ENCODE data around the gene CERS6. TPM values are rescaled to one million over a fixed set of nuclear protein-coding genes. Genes with fewer than 3 reads are reported as not detected.
A peak's percentile ranks its signal among the peaks of the same experiment; 100 is the strongest.
"Not testable (repeated sequence)": the region's sequence is repeated elsewhere in the genome, so short reads cannot be mapped to it uniquely, and the experiment has no call there.

CERS6 gene, protein sequence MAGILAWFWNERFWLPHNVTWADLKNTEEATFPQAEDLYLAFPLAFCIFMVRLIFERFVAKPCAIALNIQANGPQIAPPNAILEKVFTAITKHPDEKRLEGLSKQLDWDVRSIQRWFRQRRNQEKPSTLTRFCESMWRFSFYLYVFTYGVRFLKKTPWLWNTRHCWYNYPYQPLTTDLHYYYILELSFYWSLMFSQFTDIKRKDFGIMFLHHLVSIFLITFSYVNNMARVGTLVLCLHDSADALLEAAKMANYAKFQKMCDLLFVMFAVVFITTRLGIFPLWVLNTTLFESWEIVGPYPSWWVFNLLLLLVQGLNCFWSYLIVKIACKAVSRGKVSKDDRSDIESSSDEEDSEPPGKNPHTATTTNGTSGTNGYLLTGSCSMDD
- polyA plus RNA-seq (ENCODE audit: insufficient read length): 33.8 TPM

- DNase-seq: peak; percentile 95
Observed at GRCh38 chr2:168455645-168456520, at the start of gene CERS6. TSS of gene CERS6 (plus strand) at chr2:168456272. CDS start at chr2:168456449, 177 bp downstream.

DNA sequence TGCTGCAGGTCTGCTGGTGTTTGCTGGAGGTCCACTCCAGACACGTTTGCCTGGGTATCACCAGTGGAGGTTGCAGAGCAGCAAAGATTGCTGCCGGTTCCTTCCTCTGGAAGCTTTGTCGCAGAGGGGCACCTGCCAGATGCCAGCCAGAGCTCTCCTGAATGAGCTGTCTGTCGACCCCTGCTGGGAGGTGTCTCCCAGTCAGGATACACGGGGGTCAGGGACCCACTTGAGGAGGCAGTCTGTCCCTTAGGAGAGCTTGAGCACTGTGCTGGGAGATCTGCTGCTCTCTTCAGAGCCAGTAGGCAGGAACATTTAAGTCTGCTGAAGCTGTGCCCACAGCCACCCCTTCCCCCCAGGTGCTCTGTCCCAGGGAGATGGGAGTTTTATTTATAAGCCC is 43.8 kb upstream of the CERS6 start:
- DNase-seq: not testable (repeated sequence)

- DNase-seq: not testable (repeated sequence)
Observed at GRCh38 chr2:168413101-168413500, 43.0 kb upstream of the CERS6 start.

- no peak for DNase-seq
Observed at GRCh38 chr2:168416555-168416954, 39.5 kb upstream of the CERS6 start.

GRCh38 chr2:168422584-168422983 is 33.5 kb upstream of the CERS6 start:
- no peak for DNase-seq

- DNase-seq: no peak
Observed at GRCh38 chr2:168424112-168424951, 31.7 kb upstream of the CERS6 start.

- DNase-seq: no peak
Observed at GRCh38 chr2:168424971-168425370, 31.1 kb upstream of the CERS6 start.

DNA sequence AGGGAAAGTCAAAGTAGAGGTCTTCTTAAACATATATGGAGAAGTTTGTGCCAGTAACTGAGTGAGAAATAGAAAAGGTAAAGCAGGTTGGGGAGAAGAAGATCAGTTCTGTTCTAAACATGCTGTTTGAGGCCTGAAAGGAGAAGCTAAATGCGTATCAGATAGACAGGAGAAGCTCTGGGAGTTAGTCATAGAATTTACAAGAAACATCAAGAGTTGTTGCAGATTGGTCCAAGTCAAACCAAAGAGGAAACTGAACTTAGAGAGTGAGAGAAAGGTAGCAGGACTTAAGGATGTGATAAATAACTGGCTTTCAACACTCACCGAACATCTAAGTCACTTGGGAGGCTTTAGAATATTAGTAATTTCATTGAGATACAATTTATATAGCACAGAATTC is 29.2 kb upstream of the CERS6 start:
- DNase-seq: no peak

- no peak for DNase-seq
Observed at GRCh38 chr2:168427451-168427850, 28.6 kb upstream of the CERS6 start.

DNA sequence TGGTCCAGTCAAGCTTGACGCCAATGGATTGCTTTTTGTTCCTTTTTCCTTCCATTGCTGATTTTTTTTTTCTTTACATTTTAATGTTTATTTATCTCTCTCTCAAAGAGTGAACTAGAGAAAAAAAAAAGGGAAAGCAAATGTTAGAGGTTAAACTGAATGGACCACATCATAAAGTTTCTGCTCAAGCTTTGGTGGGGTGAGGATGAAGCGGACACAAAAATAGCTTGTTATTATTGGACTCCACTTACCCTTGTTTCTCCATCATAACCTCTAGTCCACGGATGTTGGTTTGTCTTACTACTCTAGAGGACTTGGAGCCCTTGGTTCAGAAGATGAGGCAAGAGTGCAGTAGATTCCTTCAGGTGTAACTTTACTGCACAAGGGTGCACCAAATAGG is 27.6 kb upstream of the CERS6 start:
- no peak for DNase-seq

DNA sequence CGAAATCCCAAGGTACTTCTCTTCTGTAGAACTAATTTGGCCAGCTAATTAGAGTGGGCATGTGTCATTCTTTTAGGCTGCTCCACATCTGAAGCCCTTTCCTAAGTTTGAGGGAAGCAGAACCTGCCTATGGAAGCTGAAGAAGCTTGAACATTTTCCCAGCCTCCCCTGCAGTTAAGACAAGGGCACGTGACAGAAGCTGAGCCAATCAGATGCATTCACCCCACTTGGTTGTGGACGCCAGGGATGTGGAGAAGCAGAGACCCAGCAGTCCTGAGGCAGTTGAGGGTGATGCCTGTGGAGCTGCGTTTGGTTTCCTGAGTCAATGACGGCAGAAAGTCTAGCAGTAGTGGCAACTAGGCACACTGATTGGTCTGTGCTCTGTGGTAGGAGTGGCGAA is 26.1 kb upstream of the CERS6 start:
- no peak for DNase-seq

- DNase-seq: no peak
Observed at GRCh38 chr2:168430431-168430830, 25.6 kb upstream of the CERS6 start.

- no peak for DNase-seq
Observed at GRCh38 chr2:168431301-168432024, 24.6 kb upstream of the CERS6 start.

DNA sequence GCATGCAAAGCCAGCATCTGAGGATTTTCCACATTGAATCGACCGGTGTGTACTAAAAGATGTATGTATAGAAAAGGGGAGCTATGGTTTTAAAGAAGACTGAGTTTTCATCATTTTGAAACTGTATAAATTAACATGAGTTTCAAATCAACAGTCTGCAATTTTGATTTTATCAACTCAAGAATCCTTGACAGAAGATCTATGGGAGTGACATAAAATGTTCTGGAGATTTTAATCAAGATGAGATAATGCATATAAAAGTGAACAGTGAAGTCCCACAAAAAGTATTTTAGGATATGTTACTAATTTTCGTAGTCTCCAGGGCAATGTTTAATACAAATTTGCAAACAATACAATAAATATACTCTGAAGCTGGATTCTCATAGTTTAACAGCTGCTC is 24.0 kb upstream of the CERS6 start:
- no peak for DNase-seq

GRCh38 chr2:168432565-168433186 is 23.4 kb upstream of the CERS6 start:
- DNase-seq: no peak

GRCh38 chr2:168433527-168433926 is 22.5 kb upstream of the CERS6 start:
- no peak for DNase-seq

DNA sequence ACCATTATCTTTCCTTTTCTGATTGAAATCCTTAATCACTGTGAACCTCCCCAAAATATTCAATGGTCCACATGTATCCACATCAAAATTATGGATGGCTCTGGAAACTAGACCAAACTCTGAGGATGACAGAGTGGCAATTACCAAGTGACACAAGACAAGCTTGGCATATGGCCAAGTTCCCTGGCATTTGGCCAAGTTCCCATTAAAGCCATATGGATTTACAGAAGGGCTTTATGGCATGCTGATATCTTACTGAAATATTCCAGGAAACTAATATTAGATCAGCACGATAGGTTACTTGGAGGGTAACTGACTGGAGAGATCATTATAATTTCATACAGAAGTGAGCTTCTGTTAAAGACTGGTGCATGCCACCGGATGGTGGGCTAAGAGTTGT is 21.9 kb upstream of the CERS6 start:
- no peak for DNase-seq

DNA sequence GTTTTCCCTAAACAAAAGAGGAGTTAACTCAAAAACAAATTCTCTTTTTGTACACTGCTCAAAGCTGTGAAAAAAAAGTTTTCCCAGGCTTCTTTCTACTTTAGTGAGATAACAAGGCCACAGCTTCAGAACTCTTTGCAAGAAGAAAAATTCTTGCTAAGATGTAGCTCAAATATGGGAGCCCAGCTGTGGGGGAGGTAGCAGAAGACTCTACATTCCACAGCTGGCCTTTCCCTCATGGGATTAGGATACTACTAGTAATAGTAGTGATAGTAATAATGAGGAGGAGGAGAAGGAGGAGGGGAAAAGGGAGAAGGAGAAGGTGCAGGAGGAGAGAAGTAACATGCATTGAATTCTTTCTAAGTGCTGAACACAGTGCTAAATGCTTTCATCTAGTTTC is 19.2 kb upstream of the CERS6 start:
- DNase-seq: no peak

DNA sequence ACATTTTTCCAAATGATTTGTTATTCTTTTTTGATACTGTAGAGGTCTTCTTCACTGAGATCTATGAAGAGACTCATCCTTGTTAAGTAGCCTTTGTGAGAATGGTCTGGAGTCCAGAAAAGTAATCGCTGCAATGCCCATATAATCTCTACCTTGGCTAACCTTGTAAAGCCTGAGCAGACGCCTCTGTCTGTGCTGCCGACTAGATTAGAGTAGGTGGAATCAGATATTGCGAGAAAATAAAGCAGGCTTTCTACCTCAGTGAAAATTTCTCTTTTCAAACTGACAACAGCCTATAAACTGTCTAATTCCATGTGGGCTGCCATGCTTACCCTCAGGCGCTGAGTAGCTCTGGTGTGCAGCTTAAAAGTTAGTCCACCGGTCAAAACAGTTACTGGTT is 17.5 kb upstream of the CERS6 start:
- no peak for DNase-seq

- no peak for DNase-seq
Observed at GRCh38 chr2:168439536-168439935, 16.5 kb upstream of the CERS6 start.

GRCh38 chr2:168441214-168441872 is 14.7 kb upstream of the CERS6 start:
- DNase-seq: no peak
